Right renal pelvis (tissue), 4 donors: ENCODE data around the gene ATG14. TPM values are rescaled to one million over a fixed set of nuclear protein-coding genes. Genes with fewer than 3 reads are reported as not detected.

Experiments
- DNase-seq, 4 donors: peaks; one replicate each; pipeline ENCODE4 v3.0.0-alpha.2; 2013; ENCODE audit warnings: low read depth in 4 of 4, low spot score in 3 of 4, missing footprints in 1 of 4
- polyA plus RNA-seq, 4 donors: library from polyadenylated mRNA; unstranded; fragments of 120-200 nt; gene quantifications; one replicate each; pipeline ENCODE4 v1.2.1, GENCODE V29; 2013; ENCODE audit not compliant: insufficient read length in 4 of 4

ATG14 gene
- polyA plus RNA-seq, 4 donors: 16.0 to 22.1 (median 19.9) TPM

GRCh38 chr14:55327179-55327578, 84.5 kb downstream of the ATG14 start:
- no peak for DNase-seq

GRCh38 chr14:55324812-55325211, 86.8 kb downstream of the ATG14 start:
- no peak for DNase-seq

GRCh38 chr14:55323910-55324309, 87.7 kb downstream of the ATG14 start:
- no peak for DNase-seq

GRCh38 chr14:55318694-55319093, 92.9 kb downstream of the ATG14 start:
- no peak for DNase-seq

- no peak for DNase-seq
Observed at GRCh38 chr14:55317542-55318306, 93.9 kb downstream of the ATG14 start.

GRCh38 chr14:55316564-55316963, 95.1 kb downstream of the ATG14 start:
- DNase-seq: peak in 1 of 4 donors; percentile 28

Other genes with a start within 250 kb of the ATG14 start
- gene DLGAP5, start 220.2 kb downstream of the ATG14 start, polyA plus RNA-seq: 10 to 100 TPM; 27.2 to 33.3 (median 29.4) TPM
- 10 to 100 TPM; 33.3 to 40.5 (median 39.2) TPM for gene FBXO34, start 140.4 kb downstream of the ATG14 start, polyA plus RNA-seq
- under 1 TPM in 2 of 4 donors, not detected in 2; 0.10 TPM for gene TBPL2, start 28.8 kb upstream of the ATG14 start, polyA plus RNA-seq
- gene KTN1, start 168.4 kb upstream of the ATG14 start, polyA plus RNA-seq: 100 to 1,000 TPM; 183 to 223 (median 217) TPM